Fibroblast of gingiva (primary cell): ENCODE results near the gene C19orf81.

Experiments
- DNase-seq: peaks from one replicate; pipeline ENCODE4 v3.0.0-alpha.2; 2011; ENCODE audit warnings: low read depth

Gene C19orf81

DNA sequence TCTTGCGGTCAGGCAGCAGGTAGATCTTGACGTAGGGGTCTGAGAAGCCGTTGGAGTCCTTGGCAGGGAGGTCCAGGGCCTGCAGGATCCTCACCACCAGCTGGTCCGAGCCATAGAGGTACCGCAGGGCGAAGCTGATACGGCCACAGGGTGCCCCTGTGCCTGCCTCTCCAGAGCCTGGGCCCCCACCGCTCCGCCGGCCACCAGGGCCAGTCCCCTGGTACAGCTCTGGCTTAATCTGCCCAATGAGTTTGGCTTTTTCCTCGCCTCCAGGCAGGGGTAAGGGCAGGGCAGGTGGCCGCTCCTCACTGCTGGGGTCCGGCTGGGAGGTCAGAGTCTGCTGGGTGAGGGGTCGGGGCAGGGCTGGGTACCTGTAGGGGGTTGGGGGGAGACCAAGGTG, 19.4 kb upstream of the C19orf81 start:
- DNase-seq = no peak

DNA sequence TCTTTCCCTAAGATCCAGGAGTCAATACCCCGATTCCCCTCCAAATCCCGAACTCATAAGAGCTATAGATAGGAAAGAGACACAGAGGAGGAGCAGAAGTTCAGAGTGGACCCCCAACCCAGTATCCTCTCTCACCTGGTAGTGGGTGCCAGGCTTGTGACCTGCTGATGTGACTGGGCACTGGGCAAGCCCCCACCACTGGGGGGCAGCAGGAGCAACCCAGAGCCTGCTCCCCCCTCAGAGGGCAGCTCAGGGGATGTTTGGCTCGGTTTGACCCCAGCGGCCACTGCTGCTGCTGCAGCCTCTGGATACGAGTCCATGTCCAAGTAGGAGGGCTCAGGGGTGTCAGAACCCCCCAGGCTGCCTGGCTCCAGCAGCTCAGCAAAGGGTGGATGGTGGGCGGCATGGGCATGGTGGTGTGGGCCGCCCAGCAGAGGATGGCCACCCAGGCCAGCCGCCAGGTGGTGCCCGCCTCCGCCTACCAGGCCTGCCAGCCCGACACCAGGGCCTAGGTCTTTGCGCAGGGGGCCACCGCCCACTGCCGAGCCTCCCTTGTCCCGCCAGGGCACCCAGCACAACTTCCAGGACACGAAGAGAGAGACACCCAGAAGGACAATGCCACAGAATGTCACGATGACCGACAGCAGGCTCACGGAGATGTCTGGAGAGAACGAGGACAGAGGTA, 17.0 kb upstream of the C19orf81 start:
- DNase-seq = no peak

DNA sequence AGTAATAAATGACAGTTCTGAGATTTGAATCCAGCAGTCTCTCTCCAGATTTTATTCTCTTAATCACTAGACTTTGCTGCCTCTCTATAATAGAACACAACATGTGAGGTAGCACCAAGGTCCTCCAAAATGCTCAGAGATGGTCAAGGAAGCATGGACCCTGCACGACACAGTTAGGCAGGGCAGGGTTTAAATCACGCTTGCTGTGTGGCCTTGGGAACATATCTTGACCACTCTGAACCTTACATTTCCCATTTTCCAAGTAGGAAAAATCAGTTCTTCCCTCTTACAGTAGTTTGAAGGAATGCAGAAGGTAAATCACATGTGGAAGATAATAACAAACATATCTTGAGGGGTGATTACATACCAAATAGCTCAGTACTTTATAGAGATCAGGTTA, 15.9 kb upstream of the C19orf81 start:
- no peak for DNase-seq

DNA sequence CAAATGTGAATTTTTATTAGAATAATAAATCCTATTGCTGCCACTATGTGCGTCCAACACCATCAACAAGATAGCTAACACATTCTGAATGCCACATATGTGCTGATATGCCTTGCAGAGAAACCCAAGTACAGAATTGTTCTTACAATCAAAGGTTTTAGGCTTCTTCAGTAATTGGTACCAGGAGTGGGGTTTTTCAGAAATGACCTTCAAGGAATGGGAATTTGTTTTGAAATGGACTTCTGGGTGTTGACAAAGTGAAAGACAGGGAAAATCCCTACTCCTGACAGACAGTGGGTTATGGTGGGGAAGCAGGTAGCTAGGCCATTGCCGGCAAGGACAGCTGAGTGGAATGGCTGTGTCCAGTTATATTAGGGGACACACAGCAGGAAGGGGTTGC, 15.3 kb upstream of the C19orf81 start:
- no peak for DNase-seq

DNA sequence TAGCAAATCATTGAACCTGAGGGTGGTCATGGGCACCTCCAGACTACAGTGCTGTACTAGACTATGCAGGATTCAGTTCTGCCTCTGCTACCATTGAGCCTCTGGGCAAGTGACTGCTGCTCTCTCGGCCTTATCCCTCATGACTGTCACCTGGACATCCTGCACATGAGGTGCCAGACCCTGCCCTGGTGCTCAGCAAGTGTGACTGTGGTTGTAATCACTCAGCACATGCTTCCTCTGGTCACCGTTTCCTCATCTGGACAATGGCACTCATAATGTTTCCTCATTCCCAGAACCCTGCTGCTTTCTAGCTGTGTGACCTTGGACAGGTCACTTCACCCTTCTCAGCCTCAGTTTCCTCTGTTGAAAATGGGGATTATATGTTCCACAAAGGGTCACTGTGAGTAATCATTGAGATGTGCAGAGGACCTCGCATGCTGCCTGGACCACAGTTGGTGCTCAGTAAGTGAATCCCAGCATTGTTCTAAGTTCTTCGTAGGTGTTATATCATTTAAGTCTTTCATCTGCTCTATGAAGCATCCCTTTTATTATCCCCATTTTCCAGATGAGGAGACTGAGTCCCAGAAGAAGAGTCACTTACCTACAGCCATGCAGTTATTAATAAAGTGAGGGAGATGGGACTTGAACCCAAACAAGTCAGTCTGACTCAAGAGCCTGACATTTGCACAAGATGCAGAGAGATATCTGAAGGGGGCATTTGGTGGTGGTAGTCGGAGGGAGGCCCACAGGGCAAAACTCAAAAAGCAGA, 12.7 kb upstream of the C19orf81 start:
- no peak for DNase-seq

DNA sequence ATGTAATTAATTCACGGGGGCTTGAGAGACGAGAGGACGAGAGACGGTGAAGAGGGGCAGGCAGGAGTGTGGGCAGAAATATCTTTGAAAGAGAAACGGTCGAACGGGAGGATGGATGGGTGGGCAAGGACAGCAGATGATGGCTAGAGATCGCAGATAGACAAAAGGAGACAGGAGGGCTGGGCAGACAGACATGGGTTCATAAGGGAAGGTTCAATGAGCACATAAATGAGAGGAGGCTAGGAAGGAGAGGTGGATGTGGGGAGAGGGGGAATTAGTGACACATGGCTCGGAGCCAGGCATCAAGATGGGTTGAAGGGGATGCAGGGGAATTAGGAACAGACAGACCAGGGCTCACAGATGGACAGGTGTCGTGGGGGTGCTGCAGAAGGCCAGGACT, 10.6 kb upstream of the C19orf81 start:
- DNase-seq = no peak

DNA sequence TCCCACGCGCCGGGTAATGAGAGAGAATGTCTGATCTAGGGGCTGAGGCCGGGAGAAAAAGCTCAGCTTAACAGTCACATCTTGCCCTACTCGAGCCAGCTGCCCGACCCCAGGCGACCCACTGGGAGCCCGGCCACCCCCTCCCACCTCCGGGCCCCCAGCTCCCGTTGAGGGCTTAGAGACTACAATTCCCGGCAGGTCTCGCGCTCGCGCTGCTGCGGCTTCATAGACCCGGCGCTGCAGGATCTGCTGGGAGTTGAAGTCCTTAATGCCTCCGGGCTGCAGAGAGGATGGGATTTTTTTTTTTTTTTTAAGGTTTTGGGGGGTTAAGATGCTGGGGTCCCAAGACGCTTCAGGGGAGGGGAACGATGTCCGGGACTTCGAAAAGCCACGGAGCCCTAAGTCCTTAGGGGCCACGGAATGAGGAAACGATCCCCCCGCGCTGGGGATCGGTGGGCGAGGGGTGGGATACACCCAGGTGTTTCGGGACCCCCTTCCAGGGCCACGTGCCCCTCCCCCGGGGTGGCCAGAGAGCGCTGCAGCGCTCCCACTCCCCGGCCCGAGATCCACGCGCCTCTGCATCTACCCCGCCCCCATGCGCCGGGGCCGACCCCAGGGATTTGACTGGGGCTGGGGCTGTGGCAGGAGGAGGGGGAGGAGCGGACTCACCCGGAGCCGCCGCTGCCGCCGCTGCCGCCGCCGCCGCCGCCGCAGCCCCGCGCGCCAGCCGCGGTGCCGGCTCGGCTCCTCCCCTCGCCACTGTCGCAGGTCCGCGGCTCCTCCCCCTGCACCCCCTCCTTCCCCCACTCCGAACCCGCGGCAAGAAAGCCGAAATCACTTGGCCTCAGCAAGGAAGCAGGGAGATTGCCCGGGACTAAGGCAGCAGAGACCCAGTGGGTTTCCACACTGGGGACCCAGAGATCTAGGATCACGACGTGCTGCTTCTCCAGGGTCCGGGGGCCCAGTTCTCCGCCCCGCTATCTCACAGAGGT, 9.8 kb upstream of the C19orf81 start, which contains the start of gene SYT3:
TSS of gene SYT3 (minus strand) at position 761 of the 992 bp plus-strand sequence. CDS start 2,470 bp downstream, outside the sequence.
- DNase-seq = no peak

DNA sequence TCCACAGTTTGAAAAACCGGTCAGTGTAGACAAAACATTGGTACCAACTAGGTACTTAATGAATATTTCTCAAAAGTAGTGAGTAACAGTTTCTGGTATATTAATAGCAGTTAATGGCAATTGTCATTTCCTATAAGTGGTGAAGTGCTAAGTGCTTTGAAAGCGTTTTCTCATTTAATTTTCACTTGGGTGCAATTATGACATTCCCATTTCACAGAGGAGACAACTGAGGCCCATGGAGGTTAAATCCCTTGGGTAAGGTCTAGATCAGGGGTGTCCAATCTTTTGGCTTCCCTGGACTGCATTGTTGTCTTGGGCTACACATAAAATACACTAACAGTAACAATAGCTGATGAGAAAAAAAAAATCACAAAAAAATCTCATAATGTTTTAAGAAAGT, 8.9 kb upstream of the C19orf81 start:
- DNase-seq = no peak

DNA sequence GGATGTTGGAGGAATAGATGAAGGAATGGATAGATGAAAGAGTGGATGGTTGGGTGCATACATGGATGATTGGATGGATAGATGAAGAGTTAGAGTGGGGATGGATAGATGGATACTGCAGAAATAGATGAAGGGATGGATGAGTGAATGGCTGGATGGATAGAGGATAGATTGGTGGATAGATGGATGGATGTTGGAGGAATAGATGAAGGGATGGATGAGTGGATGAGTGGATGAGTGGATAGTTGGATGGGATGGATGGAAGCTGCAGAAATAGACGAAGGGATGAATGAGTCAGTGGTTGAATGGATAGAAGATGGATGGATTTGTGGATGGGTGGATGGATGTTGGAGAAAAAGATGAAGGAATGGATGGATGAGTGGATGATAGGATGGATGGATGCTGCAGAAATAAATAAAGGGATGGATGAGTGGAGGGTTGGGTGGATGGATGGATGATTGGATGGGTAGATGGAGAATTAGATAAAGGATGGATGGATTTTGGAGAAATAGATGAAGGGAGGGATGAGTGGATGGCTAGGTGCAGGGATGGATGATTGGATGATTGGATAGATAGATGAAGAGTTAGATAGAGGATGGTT, 4.8 kb upstream of the C19orf81 start:
- DNase-seq = no peak

DNA sequence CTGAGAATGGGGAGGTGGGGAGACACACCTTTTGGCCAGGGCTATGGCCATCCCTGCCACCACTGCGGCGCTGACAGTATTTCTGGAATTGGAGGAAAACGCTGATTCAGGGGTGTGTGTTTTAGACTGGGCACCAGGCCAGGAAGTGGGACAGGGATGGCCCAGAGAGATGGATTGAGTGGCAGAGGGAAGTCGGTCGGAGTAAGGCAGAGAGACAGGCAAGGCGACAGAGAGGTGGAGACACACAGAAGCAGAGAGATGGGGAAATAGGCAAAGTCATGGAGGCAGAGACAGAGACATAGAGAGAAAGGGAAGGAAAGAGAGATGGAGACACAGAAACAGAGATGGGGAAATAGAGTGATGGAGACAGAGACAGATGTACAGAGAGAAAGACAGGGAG, 4.1 kb upstream of the C19orf81 start:
- no peak for DNase-seq

DNA sequence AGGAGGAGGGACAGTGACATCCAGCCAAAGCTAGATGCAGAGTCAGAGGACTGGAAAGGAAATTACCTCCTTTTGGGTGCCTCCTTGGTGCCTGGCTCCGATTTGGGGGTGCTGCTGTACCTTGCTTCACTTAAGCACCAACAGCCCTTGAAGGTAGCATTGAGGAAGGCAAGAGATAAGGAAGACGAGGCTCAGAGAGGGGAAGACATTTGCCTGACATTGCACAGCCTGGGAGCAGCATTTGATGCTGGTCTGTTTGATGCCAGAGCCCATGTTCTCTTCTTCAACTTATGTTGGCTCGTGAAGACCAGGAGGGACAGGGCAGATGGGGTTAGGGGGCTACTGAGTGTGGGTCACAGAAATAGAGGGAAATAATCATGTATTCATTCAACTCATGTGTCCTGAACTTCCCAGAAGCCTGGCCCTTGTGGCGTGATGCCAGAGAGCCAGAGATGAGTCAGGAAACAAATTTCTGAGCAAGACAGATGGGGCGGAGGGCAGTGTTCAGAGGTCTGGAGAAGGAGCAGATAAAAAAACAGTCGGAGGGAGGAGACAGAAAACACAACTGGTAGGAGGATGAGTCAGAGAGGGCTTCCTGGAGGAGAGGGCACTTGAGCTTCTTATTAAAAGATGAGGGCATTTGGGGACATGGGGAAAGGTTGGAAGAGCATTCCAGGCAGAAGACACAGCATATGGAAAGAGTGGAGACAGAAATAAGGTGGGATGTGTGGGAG, 3.0 kb upstream of the C19orf81 start:
- no peak for DNase-seq

DNA sequence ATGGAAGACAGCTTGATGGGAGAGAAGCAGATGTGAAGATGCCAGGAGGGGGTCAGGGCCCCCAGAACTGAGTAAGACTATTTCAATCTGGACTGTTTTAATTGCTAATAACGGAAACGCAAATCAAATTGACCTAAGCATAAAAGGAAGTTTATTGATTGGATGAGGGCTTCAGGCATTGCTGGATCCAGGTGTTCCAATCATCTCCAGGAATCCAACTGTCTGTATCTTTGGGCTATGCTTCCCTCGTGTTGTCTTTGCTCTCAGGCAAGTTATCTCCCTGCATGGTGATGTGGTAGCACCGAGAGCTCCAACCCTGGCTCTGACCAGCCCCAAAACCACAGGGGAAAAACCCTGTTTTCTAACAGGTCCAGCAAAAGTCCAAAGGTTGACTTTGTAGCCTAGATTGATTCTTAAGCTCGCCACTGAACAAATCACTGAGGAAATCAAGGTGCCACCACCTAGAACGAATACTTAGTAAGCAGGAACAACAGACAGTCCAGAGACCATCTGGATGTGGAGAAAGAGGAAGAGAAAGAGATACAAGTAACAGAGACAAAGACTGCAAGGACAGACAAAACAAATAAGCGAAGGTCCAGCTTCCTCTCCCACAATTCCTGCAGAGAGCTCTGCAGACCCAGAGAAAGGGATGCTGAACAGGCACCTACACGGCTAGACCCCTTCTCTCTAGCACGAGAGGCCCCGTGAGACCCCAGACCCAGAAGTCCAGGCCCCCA, 1.2 kb upstream of the C19orf81 start:
- no peak for DNase-seq

DNA sequence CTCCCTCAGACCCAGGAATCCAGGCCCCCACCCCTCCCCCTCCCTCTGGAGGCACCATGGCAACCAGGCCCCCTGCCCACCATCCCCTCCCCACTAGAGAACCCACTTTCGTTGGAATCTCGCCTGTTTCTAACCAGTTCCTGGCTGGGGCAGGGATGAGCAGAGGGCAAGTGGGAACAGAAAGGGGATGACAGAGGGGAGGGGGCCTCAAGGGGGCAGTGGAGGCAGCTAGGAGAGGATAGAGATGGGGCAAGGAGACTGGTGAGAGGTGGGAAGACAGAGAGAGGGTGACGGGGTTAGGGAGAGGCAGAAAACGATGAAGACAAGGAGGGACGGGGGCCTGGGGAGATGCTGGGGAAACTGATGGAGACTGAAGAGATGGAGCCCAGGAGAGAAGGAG, 586 bp upstream of the C19orf81 start:
- DNase-seq = no peak

DNA sequence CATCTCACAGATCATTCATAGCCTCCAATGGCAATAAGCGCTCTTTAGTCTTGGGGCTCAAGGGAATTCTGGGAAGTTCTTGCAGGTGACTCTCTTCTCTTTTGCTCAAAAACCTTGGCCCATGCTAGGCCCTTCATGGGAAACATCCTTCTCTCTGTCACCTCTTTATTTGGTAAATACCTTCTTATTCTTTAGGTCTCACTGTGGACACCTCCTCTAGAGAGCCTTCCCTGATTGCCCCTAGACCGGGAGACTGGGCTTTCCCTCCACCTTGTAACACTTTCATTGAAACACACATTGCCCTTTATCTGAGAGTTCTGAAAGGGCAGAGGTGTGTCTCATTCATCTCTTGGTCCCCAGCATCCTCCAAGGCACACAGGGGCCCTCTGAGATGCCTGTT, 1.9 kb downstream of the C19orf81 start:
- no peak for DNase-seq

DNA sequence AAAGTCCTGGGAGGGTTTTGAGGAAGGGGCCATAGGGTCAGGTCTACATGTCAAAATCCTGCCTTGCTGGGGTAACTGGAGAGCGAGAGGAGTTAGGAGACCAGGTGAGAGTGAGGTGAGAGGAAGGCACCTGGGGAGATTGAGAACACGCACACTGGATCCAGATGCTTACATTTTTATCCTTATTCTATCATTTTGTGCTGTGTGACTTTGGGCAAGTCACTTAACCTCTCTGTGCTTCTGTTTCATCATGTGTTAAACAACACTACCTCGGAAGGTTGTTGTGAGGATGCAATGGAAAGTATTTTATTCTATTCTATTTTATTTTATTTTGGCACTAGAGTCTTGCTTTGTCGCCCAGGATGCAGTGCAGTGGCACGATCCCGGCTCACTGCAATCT, 3.5 kb downstream of the C19orf81 start:
- no peak for DNase-seq

DNA sequence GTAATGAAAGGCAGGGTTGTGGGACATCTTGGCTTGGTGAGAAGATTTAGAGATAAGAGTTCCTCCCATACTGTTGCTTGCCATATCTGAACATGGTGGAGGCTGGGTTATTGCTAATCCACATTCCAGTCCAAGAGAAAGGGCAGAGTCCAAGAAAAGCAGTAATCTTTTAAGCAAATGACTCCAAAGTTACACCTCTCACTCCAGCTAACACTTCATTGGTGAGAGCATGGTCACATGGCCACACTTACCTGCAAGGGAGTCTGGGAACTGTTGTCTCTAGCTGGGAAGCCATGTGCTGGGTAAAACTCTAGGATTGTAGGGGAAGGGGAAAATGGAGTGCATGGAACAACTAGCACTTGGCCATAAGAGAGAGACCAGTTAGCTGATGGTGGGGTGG, 5.6 kb downstream of the C19orf81 start:
- DNase-seq = no peak

DNA sequence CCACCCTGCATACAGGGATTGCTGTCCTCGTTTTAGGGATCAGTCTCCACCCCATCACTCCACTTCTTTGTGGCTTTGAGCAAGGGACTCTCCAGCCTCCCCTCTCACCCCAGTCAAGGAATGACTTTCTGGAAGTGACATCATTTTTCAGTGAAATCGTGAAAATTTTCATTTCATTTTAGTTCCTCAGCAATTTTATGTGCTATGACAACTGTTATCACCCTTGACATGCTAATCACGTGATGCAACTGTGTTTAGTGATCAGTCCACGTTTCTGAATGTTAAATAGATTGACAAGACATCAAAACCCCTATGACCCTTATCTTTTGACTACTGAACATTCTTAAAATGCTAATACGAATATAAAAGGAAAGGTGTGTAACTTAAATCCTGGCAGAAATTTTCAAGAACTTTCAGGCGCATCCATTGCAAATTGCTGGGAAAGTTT, 8.0 kb downstream of the C19orf81 start:
- no peak for DNase-seq

DNA sequence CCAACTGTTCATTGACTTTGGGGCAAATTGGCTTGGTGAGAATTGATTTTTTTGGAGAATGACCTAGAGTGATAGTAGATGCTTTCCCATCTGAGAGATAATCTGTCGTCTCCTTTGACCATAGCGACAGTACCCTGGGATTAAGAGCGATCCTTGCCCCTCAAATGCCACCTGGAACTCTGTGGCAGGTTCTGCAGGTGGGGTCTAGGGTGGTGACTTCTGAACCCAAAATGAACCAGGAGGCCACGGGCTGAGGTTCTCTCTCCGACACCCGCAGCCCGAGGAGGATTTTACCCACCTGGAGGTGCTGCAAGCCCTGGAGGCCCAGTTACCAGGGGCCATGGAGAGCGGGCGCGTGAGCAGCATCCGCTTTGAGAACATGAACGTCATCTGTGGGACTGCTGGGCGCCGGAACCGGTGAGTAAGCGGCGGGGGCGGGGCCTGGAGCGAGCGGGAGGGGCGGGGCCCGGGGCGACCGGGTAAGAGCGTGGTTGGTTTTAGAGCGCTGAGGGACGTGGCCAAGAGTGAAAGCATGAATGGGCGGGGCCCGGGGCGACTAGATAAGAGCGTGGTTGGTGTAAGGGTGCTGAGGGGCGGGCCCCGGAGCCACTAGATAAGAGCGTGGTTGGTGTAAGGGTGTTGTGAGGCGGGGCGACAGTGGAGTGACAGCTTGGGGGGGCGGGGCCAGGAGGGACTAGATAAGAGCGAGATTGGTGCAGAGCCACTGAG, 8.6 kb downstream of the C19orf81 start:
- peak; percentile 81 for DNase-seq

DNA sequence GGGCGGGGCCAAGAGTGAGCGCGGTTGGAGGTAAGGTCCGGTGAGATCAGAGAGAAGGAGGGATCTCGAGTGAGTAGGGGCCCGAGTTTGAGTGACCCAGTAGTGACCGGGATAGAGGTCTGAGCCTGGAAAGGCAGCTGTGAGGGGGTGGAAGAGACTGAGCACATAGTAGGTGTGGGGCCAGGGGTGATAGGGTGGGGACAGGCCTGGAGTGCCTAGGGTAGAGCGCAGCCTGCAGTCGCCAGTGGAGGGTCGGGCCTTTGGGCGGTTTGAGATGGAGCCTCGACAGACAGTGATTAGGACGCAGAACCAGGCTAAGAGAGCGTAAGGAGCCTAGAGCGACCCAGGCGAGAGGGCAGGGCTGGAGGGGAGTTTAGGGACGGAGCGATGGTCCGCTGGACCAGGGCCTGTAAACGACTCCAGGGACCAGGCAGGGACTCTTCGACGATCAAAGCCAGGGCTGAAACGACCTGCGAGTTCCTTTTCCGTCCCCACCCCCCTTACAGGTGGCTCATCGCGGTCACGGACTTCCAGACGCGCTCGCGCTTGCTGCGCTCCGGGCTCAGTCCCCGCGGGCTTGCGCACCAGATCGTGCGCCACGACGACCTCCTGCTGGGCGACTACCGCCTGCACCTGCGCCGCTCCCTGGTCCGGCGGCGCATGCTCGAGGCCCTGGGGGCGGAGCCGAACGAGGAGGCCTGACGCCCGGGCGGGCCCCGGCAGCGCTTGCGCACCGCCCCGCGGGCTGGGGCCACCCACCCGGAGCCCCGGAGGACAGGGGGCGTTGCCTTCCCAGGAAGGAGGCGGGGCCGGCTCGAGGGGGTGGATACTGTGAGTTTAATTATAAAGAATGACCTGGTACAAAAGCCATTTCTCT, 9.4 kb downstream of the C19orf81 start:
- DNase-seq = no peak
